ENCODE results near the gene TDRD10.
A peak's percentile ranks its signal among the peaks of the same experiment; 100 is the strongest.
"Not testable (repeated sequence)": the region's sequence is repeated elsewhere in the genome, so short reads cannot be mapped to it uniquely, and the experiment has no call there.

Gene TDRD10

DNA sequence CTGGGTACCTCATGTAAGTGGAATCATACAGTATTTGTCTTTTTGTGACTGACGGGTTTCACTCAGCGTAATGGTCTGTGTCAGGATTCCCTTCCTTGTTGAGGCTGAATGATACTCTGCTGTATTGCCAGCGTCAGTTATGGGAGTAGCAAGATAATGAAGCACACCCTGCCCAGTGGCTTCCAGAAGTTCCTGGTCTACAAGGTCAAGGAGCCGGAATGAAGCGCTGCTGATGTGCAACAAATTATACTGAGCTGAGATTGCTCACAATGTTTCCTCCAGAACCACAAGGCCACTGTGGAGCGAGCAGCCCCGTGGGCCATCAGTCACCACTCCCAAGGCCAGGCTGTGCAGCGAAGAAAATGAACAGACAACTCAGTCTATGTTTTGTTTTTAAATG is 24.0 kb upstream of the TDRD10 start:
- no peak overlapping the region for H3K4me3 ChIP-seq (ENCODE audit: low read depth, low read length)
- no peak for DNase-seq (ENCODE audit: low read depth)

DNA sequence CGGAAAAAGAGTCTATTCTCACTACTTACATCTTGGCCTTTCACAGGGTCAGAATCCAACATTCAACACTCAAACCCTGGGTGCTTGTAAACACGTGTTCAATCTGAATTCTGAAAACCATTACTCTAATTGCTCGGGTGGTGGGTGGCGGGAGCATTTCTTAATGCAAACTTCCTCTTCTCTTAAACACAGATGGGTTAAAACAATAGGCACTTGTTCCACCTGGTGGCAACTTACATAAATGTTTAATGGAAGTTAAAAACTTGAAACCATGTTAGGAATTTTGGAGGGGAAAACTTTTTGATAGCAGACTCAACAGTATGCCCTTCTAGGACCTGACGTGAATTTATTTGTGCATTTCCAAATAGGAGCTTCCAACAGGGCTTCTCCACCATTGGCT is 23.4 kb upstream of the TDRD10 start:
- DNase-seq (ENCODE audit: low read depth): no peak
- H3K4me3 ChIP-seq (ENCODE audit: low read depth, low read length): no peak overlapping the region

GRCh38 chr1:154479764-154480421 is 22.1 kb upstream of the TDRD10 start:
- peak; percentile 40 for DNase-seq (ENCODE audit: low read depth)
- no peak overlapping the region for H3K4me3 ChIP-seq (ENCODE audit: low read depth, low read length)

- no peak for DNase-seq (ENCODE audit: low read depth)
- H3K4me3 ChIP-seq (ENCODE audit: low read depth, low read length): no peak overlapping the region
These were observed 21.0 kb upstream of the TDRD10 start for GRCh38 chr1:154481053-154481452.

- DNase-seq (ENCODE audit: low read depth): peak; percentile 16
These were observed 17.8 kb upstream of the TDRD10 start for GRCh38 chr1:154483941-154484803.

DNA sequence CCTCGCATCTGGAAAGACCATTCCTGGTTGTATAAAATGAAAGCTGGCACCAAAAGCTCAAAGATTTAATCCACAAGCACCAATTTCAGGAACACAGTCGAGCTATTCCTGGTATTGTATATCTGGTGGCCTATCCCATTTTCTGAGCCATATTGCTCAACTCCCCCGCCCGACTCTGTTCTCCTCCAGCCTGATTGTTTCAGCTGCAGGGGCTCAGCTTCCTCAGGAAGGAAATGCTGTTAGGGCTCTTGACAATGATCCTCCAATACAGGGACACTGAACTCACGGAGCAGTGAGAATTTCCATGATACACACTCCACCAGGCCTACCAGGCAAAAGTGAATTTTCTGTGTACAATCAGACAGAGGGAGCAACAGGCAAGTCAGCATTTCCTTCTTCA is 16.9 kb upstream of the TDRD10 start:
- H3K4me3 ChIP-seq (ENCODE audit: low read depth, low read length): no peak overlapping the region
- no peak for DNase-seq (ENCODE audit: low read depth)

More at GRCh38 chr1:154483941-154484803, 17.8 kb upstream of the TDRD10 start:
- no peak overlapping the region for H3K4me3 ChIP-seq (ENCODE audit: low read depth, low read length)

GRCh38 chr1:154485910-154486496 is 16.0 kb upstream of the TDRD10 start:
- no peak overlapping the region for H3K4me3 ChIP-seq (ENCODE audit: low read depth, low read length)
- DNase-seq (ENCODE audit: low read depth): no peak

DNA sequence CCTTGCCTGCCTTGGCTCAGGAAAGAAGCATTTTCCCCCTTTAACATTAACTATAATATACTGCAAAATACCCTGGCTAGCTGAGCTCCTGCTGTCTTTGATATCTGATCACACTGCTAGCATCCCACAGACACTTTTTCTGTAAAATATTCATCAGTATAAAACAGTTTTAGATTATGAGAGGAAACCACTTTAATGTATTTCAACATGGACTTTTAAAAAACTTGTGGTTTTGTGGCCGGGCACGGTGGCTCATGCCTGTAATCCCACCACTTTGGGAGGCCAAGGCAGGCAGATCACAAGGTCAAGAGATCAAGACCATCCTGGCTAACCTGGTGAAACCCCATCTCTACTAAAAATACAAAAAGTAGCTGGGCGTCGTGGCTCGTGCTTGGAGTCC is 15.3 kb upstream of the TDRD10 start:
- DNase-seq (ENCODE audit: low read depth); H3K4me3 ChIP-seq (ENCODE audit: low read depth, low read length): not testable (repeated sequence)

DNA sequence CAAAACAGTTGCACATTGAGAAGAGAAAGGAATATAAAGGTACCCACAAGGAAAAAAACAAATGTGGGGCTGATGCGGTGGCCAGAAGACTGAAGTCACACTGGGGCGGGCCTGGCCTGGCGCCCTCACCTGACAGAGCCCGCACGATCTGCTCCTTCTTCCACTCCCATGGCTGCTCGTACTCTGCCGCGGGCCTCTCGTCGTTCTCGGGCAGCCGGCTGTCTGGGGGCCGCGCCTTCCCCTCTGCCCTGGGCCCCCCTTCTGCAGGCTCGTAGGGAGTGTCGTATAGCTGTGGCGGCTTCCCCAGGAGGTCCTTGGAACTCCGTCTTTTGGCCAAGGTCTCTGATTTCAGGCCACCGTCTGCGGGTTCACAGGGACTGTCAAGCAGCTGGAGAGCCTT is 13.1 kb upstream of the TDRD10 start:
- no peak for DNase-seq (ENCODE audit: low read depth)
- no peak overlapping the region for H3K4me3 ChIP-seq (ENCODE audit: low read depth, low read length)

DNA sequence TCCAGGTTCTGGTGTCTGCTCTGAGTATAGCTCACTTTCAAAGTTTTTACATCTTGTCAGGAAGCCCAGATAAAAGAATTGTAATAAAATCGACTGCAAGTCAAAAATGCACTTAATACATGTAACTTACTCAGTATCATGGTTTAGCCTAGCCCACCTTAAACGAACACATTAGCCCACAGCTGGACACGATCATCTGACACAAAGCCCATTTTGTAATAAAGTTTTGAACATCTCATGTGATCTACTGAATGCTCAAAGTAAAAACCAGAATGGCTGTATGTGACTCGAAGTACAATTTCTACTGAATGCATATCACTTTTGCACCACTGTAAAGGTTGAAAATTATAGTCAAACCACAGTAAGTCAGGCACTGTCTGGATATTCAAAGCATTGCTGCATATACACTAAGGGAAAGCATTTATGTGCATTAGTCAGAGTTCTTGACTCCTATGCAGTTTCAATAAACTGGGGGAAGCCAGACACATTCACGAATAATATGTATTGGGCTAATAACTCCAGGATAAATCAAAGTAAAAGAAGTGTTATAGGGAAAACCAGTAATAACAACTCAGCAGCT is 12.2 kb upstream of the TDRD10 start:
- no peak for DNase-seq (ENCODE audit: low read depth)
- no peak overlapping the region for H3K4me3 ChIP-seq (ENCODE audit: low read depth, low read length)

- DNase-seq (ENCODE audit: low read depth): no peak
- no peak overlapping the region for H3K4me3 ChIP-seq (ENCODE audit: low read depth, low read length)
These were observed 11.7 kb upstream of the TDRD10 start for GRCh38 chr1:154490317-154490716.

- DNase-seq (ENCODE audit: low read depth): no peak
- H3K4me3 ChIP-seq (ENCODE audit: low read depth, low read length): no peak overlapping the region
These were observed 9.9 kb upstream of the TDRD10 start for GRCh38 chr1:154492115-154492514.

DNA sequence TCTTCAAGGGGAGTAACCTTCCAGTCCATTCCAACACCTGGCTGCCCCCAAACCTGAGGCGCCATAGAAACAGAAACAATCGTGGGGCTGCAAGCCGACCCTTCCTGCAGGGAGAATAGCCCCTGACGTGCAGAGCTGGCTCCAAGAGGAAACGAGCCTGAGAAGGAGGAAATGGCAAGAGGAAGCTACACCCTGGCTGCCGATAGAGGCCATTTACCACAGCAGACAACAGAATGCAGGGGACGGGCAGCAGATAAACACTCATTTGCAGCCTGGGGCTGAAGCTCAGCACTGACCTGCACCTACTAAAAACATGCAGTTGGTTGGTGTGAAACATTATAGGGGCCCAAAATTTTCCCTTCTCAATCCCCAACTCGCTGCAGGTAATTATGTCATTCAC is 8.7 kb upstream of the TDRD10 start:
- DNase-seq (ENCODE audit: low read depth): no peak
- H3K4me3 ChIP-seq (ENCODE audit: low read depth, low read length): no peak overlapping the region

DNA sequence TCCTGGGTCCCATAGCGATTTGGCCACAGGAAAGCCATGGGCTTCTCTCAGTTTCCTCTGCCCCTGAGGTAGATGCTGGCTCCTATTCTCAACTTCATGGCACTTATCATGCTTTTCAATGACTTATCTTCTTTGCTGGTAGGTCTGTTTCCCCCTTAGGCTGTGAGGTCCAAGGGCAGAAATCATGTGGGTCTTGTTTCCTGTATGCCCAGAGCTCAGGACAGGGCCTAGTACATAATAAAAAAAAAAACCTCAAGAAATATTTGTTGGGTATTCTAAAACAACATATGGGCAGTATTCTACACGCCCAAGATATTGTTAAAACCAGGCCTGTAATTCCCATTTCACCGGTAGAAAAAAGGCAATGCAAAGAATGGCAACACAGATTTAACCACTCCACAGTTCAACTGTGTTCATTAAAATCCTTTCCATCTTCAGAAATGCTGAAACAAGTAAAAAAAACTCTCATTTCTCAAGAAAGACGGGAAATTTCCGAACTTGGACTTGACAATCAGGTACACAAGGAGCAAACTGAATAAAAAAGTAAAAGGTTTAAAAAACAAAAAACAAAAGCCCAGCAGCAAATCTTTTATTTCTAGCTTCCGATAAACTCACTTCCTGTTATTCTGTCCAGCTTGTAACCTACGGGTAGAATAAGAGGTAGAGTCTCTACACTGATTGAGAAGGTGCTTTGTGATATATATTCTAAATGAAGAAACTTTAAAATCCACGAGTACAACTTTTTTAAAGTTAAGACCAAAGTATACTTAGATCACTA is 6.3 kb upstream of the TDRD10 start:
- DNase-seq (ENCODE audit: low read depth): no peak
- no peak overlapping the region for H3K4me3 ChIP-seq (ENCODE audit: low read depth, low read length)

GRCh38 chr1:154496383-154496782 is 5.6 kb upstream of the TDRD10 start:
- H3K4me3 ChIP-seq (ENCODE audit: low read depth, low read length): no peak overlapping the region
- DNase-seq (ENCODE audit: low read depth): no peak

DNA sequence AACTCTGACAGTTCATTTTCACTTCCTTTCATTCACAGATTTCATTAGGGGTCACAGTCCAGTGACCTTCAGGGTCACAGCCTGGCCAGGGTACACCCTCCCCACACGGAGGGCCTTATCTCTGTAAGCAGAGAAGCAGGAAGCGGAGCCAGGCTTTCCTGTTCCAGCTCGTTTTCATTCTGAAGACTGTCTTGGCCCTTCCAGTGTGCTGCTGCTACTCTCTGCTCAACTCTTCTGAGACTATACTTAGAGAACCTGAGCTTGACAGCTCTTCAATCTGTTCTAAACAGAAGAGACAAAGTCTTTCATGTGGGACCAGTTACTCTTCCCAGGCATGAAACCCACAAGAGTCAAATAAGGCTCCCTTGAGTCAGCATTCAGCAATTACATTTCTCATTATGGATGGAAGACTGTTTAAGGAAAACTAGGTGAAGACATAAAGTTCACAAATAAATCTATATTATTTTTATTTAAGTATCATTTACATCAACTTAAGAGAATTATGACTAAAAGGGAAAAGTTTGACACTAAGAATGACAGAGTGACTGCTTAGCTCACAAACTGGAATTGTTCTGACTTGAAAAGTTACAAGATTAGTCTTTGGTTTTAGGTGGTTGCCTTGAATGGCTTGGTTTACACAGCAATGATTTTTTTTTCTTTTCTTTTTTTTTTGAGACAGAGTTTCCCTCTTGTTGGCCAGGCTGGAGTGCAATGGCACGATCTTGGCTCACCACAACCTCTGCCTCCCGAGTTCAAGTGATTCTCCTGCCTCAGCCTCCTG is 4.8 kb upstream of the TDRD10 start:
- H3K4me3 ChIP-seq (ENCODE audit: low read depth, low read length): no peak overlapping the region
- DNase-seq (ENCODE audit: low read depth): no peak

DNA sequence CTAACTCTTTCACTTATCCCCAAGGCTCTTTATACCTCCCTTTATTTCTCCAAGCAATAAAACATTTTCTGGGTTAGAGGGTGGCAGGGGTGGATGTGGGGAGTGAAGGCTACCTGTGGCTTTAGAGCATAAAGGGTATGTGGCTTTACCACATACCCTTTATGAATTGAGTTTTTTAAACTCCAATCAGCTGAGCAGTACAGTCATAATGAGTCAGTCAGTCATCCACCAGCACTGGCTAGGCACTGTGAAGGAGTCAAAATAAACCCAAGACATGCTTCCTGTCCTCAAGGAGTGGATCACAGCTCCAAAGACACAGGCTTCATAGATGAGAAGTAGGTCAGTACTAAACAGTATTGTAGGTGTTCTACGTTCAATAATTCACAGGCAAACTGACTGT is 2.6 kb upstream of the TDRD10 start:
- no peak overlapping the region for H3K4me3 ChIP-seq (ENCODE audit: low read depth, low read length)
- no peak for DNase-seq (ENCODE audit: low read depth)

- DNase-seq (ENCODE audit: low read depth): no peak
- H3K4me3 ChIP-seq (ENCODE audit: low read depth, low read length): no peak overlapping the region
These were observed 1.5 kb upstream of the TDRD10 start for GRCh38 chr1:154500533-154500932.

Data from skeletal muscle cell (primary cell).